ENCODE data around the gene SLC22A23.

Gene SLC22A23

GRCh38 chr6:3376064-3376463 lies 80.8 kb downstream of the SLC22A23 start:
- TF ChIP-seq CTCF (IDR thresholded peaks at IDR 0.05; ENCODE audit: low read depth, low read length, missing control alignments) = no peak
- no peak for DNase-seq (ENCODE audit: extremely low read depth, low read depth)
- H3K4me3 ChIP-seq (replicated peaks; ENCODE audit: low read depth, low read length) = no peak overlapping the region

GRCh38 chr6:3373597-3374203 lies 83.2 kb downstream of the SLC22A23 start:
- no peak overlapping the region for H3K4me3 ChIP-seq (replicated peaks; ENCODE audit: low read depth, low read length)
- TF ChIP-seq CTCF (IDR thresholded peaks at IDR 0.05; ENCODE audit: low read depth, low read length, missing control alignments) = no peak
- DNase-seq (ENCODE audit: extremely low read depth, low read depth) = no peak

- no peak overlapping the region for H3K4me3 ChIP-seq (replicated peaks; ENCODE audit: low read depth, low read length)
- TF ChIP-seq CTCF (IDR thresholded peaks at IDR 0.05; ENCODE audit: low read depth, low read length, missing control alignments) = no peak
- DNase-seq (ENCODE audit: extremely low read depth, low read depth) = no peak
These were observed 83.8 kb downstream of the SLC22A23 start for GRCh38 chr6:3372912-3373554.

- DNase-seq (ENCODE audit: extremely low read depth, low read depth) = no peak
- no peak overlapping the region for H3K4me3 ChIP-seq (replicated peaks; ENCODE audit: low read depth, low read length)
- peak; percentile 17 for TF ChIP-seq CTCF (IDR thresholded peaks at IDR 0.05; ENCODE audit: low read depth, low read length, missing control alignments)
These were observed 84.5 kb downstream of the SLC22A23 start for GRCh38 chr6:3372184-3372846.

GRCh38 chr6:3371222-3371949 lies 85.5 kb downstream of the SLC22A23 start:
- TF ChIP-seq CTCF (IDR thresholded peaks at IDR 0.05; ENCODE audit: low read depth, low read length, missing control alignments) = no peak
- DNase-seq (ENCODE audit: extremely low read depth, low read depth) = no peak
- H3K4me3 ChIP-seq (replicated peaks; ENCODE audit: low read depth, low read length) = no peak overlapping the region

GRCh38 chr6:3370361-3371221 lies 86.3 kb downstream of the SLC22A23 start:
- no peak overlapping the region for H3K4me3 ChIP-seq (replicated peaks; ENCODE audit: low read depth, low read length)
- no peak for TF ChIP-seq CTCF (IDR thresholded peaks at IDR 0.05; ENCODE audit: low read depth, low read length, missing control alignments)
- no peak for DNase-seq (ENCODE audit: extremely low read depth, low read depth)

Measured in HFF-Myc (cell line).